ENCODE measurements around the gene HEBP2. TPM values are rescaled to one million over a fixed set of nuclear protein-coding genes. Genes with fewer than 3 reads are reported as not detected.
"Not testable (repeated sequence)": the region's sequence is repeated elsewhere in the genome, so short reads cannot be mapped to it uniquely, and the experiment has no call there.

The HEBP2 gene, protein sequence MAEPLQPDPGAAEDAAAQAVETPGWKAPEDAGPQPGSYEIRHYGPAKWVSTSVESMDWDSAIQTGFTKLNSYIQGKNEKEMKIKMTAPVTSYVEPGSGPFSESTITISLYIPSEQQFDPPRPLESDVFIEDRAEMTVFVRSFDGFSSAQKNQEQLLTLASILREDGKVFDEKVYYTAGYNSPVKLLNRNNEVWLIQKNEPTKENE
- 10 to 100 TPM; 14.2 to 18.6 (median 15.2) TPM for total RNA-seq
- 35.1 TPM for total RNA-seq (2013)

DNA sequence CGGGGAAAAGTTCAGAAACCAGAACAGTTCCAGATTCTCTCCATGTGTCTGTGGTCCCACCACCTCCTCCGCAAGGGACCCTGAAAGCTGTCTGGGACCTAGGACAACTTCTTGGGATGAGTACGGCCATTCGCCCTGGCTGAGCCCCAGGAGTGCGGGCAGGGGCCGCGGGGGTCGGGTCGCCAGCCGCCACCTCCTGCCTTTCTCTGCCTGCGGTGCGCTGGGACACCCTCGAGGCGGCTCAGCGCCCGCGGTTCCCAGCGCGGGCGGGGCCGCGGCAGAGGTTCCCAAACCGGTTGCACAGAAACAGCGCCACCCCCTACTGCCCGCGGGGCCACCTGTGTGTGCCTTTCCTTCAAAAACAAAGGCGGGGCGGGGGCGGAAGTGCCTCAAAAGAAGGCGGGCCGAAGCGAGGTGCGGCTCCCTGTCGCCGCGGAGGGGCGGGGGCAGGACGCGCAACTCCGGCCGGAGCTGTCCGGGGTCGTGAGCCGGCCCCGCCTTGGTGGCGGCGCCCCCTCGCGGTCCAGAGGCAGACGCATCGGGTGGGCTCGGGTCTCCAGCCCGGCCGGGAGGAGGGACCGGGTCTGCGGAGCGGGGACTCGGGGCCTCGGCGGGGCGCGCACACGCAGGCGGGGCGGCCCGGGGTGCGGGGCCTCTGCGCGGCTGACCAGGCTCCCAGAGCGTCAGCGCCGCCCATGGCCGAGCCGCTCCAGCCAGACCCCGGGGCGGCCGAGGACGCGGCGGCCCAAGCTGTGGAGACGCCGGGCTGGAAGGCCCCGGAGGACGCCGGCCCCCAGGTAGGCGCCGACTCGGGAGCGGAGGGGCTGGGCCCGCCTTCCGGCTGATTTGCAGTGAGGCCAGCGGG, at the start of gene HEBP2:
HEBP2 (plus strand) TSS at position 423 of the 865 bp plus-strand sequence; CDS start at position 696, 273 bp downstream.
- Histone ChIP-seq H3K27ac (ENCODE audit: low read length) (peak within 1 kb of the TSS; percentile 72), H3K4me3 (ENCODE audit: low read length) (peak within 1 kb of the TSS; percentile 89), H3K27me3 (ENCODE audit: control insufficient read depth, insufficient read depth, low read length) (no peaks in the 10 kb centered on the region), H3K36me3 (ENCODE audit: control insufficient read depth, insufficient read depth, low read length) (peaks cover 27% of the 10 kb centered on the region), H3K4me1 (ENCODE audit: control insufficient read depth, insufficient read depth, low read length) (peaks cover 18% of the 10 kb centered on the region), H3K9me3 (ENCODE audit: control insufficient read depth, insufficient read depth, low read length) (no peaks in the 10 kb centered on the region)
- Mint-ChIP-seq H3K4me3 (peak within 1 kb of the TSS; percentile 84), H3K36me3 (no peaks in the 10 kb centered on the region), H3K27ac (peak within 1 kb of the TSS; percentile 70 to 77), H3K9me3 (no peaks in the 10 kb centered on the region), H3K4me1 (peaks cover 5 to 14% of the 10 kb centered on the region in 2 donors), H3K27me3 (ENCODE audit: low read depth in 2 of 2) (peaks cover 0 to 4% of the 10 kb centered on the region in 2 donors)
- intact Hi-C loops (cut with micrococcal nuclease): no loop called here
- TF ChIP-seq, protein P1, sequence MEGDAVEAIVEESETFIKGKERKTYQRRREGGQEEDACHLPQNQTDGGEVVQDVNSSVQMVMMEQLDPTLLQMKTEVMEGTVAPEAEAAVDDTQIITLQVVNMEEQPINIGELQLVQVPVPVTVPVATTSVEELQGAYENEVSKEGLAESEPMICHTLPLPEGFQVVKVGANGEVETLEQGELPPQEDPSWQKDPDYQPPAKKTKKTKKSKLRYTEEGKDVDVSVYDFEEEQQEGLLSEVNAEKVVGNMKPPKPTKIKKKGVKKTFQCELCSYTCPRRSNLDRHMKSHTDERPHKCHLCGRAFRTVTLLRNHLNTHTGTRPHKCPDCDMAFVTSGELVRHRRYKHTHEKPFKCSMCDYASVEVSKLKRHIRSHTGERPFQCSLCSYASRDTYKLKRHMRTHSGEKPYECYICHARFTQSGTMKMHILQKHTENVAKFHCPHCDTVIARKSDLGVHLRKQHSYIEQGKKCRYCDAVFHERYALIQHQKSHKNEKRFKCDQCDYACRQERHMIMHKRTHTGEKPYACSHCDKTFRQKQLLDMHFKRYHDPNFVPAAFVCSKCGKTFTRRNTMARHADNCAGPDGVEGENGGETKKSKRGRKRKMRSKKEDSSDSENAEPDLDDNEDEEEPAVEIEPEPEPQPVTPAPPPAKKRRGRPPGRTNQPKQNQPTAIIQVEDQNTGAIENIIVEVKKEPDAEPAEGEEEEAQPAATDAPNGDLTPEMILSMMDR (IDR thresholded peaks at IDR 0.05): peak; percentile 28
- DNase-seq: peak; percentile 59 to 93
- ATAC-seq: peak; percentile 82 to 87 (median 83)
- WGBS (ENCODE audit: insufficient coverage): under 1% methylated on average over 92 of the region's 92 CpGs

DNA sequence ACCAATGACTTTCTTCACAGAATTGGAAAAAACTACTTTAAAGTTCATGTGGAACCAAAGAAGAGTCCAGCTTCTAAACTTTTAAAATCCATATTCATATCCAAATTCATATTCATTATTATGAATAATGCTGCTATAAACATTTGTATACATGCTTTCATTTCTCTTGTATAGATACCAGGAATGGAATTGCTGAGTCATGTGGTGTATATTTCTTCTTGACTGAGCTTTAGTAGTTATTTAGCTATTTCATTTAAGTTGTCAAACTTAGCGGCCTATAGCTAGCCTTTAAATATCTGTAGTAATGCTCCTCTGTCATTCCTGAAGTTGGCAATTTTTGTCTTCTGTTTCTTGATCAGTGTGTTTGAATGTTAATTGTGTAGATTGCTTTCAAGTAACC, 46.1 kb upstream of the HEBP2 start:
- TF ChIP-seq, protein P1 (IDR thresholded peaks at IDR 0.05): no peak
- no peaks in the 10 kb centered on the region for H3K9me3 ChIP-seq (ENCODE audit: control insufficient read depth, insufficient read depth, low read length)
- Mint-ChIP-seq H3K27me3 (ENCODE audit: low read depth in 2 of 2) (peaks cover 13 to 22% of the 10 kb centered on the region in 2 donors), H3K4me1 (no peaks in the 10 kb centered on the region), H3K4me3 (no peak overlapping the region), H3K27ac (no peak overlapping the region), H3K9me3 (no peaks in the 10 kb centered on the region), H3K36me3 (no peaks in the 10 kb centered on the region)
- DNase-seq (no peak), ATAC-seq (no peak)
- H3K27me3 ChIP-seq (ENCODE audit: control insufficient read depth, insufficient read depth, low read length): no peaks in the 10 kb centered on the region
- 100% methylated on average over 1 of the region's 1 CpG for WGBS (ENCODE audit: insufficient coverage)
- intact Hi-C loops (cut with micrococcal nuclease): no loop called here
- H3K36me3 ChIP-seq (ENCODE audit: control insufficient read depth, insufficient read depth, low read length): no peaks in the 10 kb centered on the region
- H3K27ac ChIP-seq (ENCODE audit: low read length): no peak overlapping the region
- no peak overlapping the region for H3K4me3 ChIP-seq (ENCODE audit: low read length)
- H3K4me1 ChIP-seq (ENCODE audit: control insufficient read depth, insufficient read depth, low read length): no peaks in the 10 kb centered on the region

DNA sequence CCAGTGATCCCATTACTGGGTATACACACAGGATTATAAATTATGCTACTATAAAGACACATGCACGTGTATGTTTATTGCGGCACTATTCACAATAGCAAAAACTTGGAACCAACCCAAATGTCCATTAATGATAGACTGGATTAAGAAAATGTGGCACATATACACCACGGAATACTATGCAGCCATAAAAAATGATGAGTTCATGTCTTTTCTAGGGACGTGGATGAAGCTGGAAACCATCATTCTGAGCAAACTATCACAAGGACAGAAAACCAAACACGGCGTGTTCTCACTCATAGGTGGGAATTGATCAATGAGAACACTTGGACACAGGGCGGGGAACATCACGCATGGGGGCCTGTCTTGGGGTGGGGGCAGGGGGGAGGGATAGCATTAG, 35.3 kb upstream of the HEBP2 start:
- H3K27me3 Mint-ChIP-seq (ENCODE audit: low read depth in 2 of 2): peaks cover 20 to 32% of the 10 kb centered on the region in 2 donors
- H3K36me3 Mint-ChIP-seq; H3K9me3 Mint-ChIP-seq; intact Hi-C loops (cut with micrococcal nuclease); H3K4me1 ChIP-seq (ENCODE audit: control insufficient read depth, insufficient read depth, low read length); H3K27ac Mint-ChIP-seq; H3K4me3 Mint-ChIP-seq; H3K36me3 ChIP-seq (ENCODE audit: control insufficient read depth, insufficient read depth, low read length); DNase-seq; H3K4me3 ChIP-seq (ENCODE audit: low read length); H3K27ac ChIP-seq (ENCODE audit: low read length); H3K4me1 Mint-ChIP-seq; H3K9me3 ChIP-seq (ENCODE audit: control insufficient read depth, insufficient read depth, low read length); H3K27me3 ChIP-seq (ENCODE audit: control insufficient read depth, insufficient read depth, low read length); ATAC-seq: not testable (repeated sequence)
- 96% methylated on average over 8 of the region's 8 CpGs for WGBS (ENCODE audit: insufficient coverage)
